Measurements from ENCODE around the gene MOB1A. TPM values are rescaled to one million over a fixed set of nuclear protein-coding genes. Genes with fewer than 3 reads are reported as not detected.

The MOB1A gene
- total and polyA plus RNA-seq, 2 of the 13 experiments (the other 11 are each of a cell fraction or from before 2014, with no cell fraction given), result 48.2 to 139 TPM

- TF ChIP-seq ADNP (CRISPR knock-in tag; IDR thresholded peaks at IDR 0.05) (peak; percentile 66; the same call in 1 of the 2 replicates), SMARCC2 (IDR thresholded peaks at IDR 0.05) (no peak), ZNF776 (CRISPR knock-in tag; IDR thresholded peaks at IDR 0.05) (peak; percentile 89), ZNF496 (CRISPR knock-in tag; IDR thresholded peaks at IDR 0.05; ENCODE audit: insufficient replicate concordance) (no peak), HINFP (CRISPR knock-in tag; IDR thresholded peaks at IDR 0.05; ENCODE audit: low read depth) (peak; percentile 96), PATZ1 (CRISPR knock-in tag; IDR thresholded peaks at IDR 0.05) (peak; percentile 54), SP5 (CRISPR knock-in tag; IDR thresholded peaks at IDR 0.05; ENCODE audit: borderline replicate concordance, low read depth) (peak; percentile 45; the same call in 1 of the 2 replicates), ZSCAN9 (CRISPR knock-in tag; IDR thresholded peaks at IDR 0.05; ENCODE audit: borderline replicate concordance) (peak; percentile 93; the same call in 1 of the 2 replicates), HNRNPH1 (optimal IDR thresholded peaks at IDR 0.05; ENCODE audit: low read depth, low read length) (no peak), HOXA9 (CRISPR knock-in tag; IDR thresholded peaks at IDR 0.05; ENCODE audit: borderline replicate concordance) (no peak; the same call in 1 of the 2 replicates), POGZ (CRISPR knock-in tag; IDR thresholded peaks at IDR 0.05) (peak; percentile 100), ATF7-NPFF (CRISPR knock-in tag; IDR thresholded peaks at IDR 0.05; ENCODE audit: low read depth) (peak; percentile 81; the same call in 1 of the 2 replicates), RAD21 (CRISPR knock-in tag; IDR thresholded peaks at IDR 0.05) (peak; percentile 84), MNT (IDR thresholded peaks at IDR 0.05) (no peak), ZNF703 (CRISPR knock-in tag; IDR thresholded peaks at IDR 0.05; ENCODE audit: borderline replicate concordance) (peak; percentile 90; the same call in 1 of the 2 replicates), YY1 (IDR thresholded peaks at IDR 0.05; ENCODE audit: insufficient read depth, insufficient replicate concordance, low read depth, low read length) (peak; percentile 96), XBP1 (CRISPR knock-in tag; IDR thresholded peaks at IDR 0.05) (no peak), ZNF160 (CRISPR knock-in tag; IDR thresholded peaks at IDR 0.05) (peak; percentile 38; the same call in 1 of the 2 replicates), ARNTL (CRISPR knock-in tag; IDR thresholded peaks at IDR 0.05) (0 out of 2 replicates have a peak, but pooled peaks have one; percentile 62), ZSCAN20 (CRISPR knock-in tag; IDR thresholded peaks at IDR 0.05; ENCODE audit: borderline replicate concordance) (peak; percentile 88), CREBL2 (CRISPR knock-in tag; IDR thresholded peaks at IDR 0.05; ENCODE audit: borderline replicate concordance) (peak; percentile 94; the same call in 1 of the 2 replicates), SOX6 (IDR thresholded peaks at IDR 0.05) (no peak), SOX6 (CRISPR knock-in tag; IDR thresholded peaks at IDR 0.05) (peak; percentile 80), MAX (IDR thresholded peaks at IDR 0.05) (peak; percentile 88), ZFX (CRISPR knock-in tag; IDR thresholded peaks at IDR 0.05; ENCODE audit: low read depth) (peak; percentile 80)
Observed at GRCh38 chr2:74119912-74120825, 58.5 kb downstream of the MOB1A start (continued).
